Stimulated activated CD8-positive, alpha-beta memory T cell treated with anti-CD3 and anti-CD28 coated beads, Interleukin-2, amount 100 ng/mL, for 1 hour (primary cell): ENCODE data around the gene DLX4.

Experiments
- DNase-seq, 2 donors: peaks; one replicate each; pipeline ENCODE4 v3.0.0-alpha.2; 2020; ENCODE audit warnings: low read depth in 2 of 2

DLX4 gene

GRCh38 chr17:49968405-49969133 lies 421 bp upstream of the DLX4 start:
- peak; percentile 22 to 40 for DNase-seq

- DNase-seq, result no peak
Observed at GRCh38 chr17:49969795-49970389, 902 bp downstream of the DLX4 start.

DNA sequence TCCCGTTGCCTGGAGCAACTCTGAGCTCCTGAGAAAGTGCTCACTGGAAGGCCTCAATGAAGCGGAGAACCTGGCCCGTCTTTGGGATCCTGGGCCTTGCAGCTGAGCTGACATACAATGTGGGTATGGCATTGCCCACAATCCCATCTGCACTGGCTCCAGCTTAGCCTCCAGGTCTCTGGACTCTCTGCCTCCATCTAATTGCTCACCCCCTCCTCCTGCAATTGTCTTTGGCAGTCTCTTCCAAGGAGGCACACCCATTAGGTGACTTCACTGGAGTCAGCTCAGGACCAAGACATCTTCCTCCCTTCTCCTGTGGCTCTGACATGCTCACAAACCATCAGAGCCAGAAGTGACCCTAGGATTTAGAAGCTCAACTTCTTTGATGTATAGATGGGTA lies 1.5 kb downstream of the DLX4 start:
- DNase-seq, result no peak

DNA sequence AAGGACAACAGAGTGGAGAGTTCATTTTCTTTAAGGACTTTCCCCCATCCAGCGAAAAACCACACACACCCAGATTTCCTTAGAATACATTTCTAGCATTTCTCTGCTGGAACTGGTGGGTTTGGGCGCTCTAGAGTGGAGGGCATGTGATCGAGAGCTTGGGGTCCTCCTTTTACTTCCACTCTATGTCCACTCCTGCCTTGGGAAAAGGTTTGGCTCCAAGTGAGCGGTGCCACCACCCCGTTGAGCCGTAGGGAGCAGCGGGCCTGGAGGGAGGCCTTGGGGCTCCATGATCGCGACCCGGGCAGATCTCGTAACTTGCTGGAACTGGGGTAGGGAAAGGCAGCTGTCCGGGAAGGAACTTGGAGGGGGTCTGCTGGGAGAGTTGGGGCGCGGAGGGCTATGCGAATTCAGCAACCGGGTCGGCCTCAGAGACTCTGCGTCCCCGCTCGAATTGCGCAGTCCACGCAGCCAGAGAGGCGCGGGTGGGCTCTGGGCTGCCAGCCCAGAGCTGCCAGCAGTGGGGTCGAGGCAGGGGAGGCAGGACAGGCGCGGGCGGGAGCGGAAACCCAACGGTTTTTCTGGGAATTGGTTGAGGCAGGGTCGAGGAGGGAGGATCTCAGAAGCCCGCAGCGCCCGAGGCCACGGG lies 2.3 kb downstream of the DLX4 start:
- no peak for DNase-seq

GRCh38 chr17:49971848-49972485 lies 3.0 kb downstream of the DLX4 start:
- no peak for DNase-seq

- DNase-seq, result no peak
Observed at GRCh38 chr17:49972486-49973270, 3.7 kb downstream of the DLX4 start.

GRCh38 chr17:49973271-49973615 lies 4.3 kb downstream of the DLX4 start:
- no peak for DNase-seq

- no peak for DNase-seq
Observed at GRCh38 chr17:49975531-49975930, 6.5 kb downstream of the DLX4 start.

DNA sequence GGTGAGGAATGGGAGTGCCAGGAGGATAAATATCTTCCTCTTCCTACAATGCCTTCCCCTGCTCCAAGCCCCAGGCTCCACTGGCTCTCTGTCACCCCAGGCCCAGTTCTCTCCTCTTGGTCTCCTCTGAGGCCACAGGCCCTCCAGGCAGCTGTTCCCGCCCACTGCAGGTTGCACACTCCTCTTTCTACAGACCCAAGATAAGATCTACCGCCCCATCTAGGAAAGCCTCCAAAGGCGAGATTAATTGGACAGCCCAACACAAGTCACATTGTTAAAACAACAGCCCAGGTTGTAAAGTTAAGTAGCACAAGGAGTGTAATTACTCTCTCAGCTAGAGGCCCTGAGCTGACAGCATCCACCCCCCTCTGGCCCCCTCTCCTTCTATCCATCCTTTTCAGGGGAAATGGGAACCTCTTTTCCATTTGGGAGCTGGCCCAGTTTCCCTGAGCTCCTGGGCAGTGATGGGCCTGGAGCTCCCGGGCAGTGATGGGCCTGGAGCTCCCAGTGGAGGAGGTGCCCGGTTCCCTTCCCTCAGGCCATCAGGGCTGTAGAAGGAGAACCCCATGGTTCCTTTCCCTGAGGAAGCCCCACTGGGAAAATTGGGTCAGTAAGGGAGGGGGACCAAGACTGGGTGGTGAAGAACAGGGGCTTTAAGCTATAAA lies 7.3 kb downstream of the DLX4 start:
- DNase-seq, result no peak

- no peak for DNase-seq
Observed at GRCh38 chr17:49976828-49977202, 7.8 kb downstream of the DLX4 start.

GRCh38 chr17:49977463-49978389 lies 8.7 kb downstream of the DLX4 start:
- no peak for DNase-seq

GRCh38 chr17:49978501-49978900 lies 9.5 kb downstream of the DLX4 start:
- no peak for DNase-seq

- DNase-seq, result no peak
Observed at GRCh38 chr17:49979748-49980479, 10.9 kb downstream of the DLX4 start.

DNA sequence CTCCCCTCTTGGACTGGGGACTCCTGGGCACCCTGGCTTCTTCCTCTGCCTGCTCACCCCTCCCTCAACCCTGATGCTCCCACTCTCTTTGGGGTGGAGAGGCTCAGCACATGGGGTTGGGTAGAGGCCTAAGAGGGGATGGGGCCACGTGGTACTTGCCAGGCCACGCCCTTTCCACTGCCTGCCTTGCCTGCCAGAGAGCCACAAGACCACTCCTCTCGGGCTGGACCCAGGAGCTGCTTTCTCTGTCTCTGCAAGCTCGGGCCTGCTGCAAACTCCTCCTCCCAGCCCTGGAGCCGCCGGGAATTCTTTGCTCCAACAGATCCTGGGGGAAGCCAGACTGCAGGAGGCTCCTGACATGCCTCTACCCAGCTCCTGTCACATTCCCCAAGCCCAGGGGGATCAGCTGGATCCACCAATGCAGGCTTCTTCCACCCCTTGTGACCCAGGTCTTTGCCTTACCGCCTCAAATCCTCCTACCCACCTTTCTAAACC lies 11.8 kb downstream of the DLX4 start:
- no peak for DNase-seq

DNA sequence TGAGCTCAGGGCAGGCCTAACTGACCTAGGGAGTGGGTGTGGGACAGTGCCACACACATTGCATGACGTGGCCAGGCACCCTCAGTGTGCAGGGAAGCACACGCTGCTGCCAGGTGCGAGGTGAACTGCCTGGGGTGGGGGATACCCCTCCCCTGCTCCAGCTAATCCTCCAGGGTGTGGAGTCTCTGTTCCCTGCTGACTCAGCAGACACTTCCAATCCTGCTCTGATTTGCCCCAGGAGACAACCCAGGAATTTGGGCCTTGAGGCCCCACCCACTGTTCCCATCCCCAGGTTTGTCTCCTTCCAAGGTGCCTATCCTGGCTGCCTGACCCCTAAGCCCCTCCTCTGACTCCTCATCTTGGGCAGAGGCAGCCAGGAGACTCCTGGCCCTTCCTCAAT lies 15.3 kb downstream of the DLX4 start:
- no peak for DNase-seq

GRCh38 chr17:49984776-49985175 lies 15.8 kb downstream of the DLX4 start:
- DNase-seq, result no peak

DNA sequence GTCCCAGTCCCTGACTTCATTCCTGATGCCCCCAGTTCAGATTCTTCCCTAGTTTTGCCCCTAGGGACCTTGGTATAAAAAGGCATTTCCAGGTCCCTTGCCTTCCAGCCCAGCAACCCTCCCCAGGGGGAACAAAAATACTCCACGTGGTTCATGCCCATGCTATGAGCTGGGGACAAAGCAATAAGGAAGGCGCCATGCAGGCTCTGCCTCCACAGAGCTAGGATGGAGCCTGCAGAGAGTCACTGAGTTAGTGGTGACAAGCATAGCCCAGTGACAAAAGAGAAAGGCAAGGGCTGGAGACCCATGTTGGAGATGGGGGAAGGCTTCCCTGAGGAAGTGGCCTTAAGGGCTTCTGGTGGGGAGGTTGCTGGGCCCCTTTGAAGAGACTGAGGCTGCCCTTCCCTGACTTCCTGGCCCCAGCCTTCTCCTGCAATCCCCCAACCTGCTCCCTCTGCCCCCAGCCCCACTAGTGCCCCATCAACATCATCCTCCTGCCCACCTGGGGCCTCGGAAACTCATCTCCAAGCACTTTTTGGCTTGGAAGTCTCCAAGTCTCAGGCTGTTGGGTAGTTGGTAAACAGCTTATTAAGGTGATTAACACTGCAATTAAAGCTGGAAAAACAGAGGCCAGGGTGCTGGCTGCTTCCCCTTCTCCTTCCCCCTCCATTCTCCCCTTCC lies 16.5 kb downstream of the DLX4 start:
- DNase-seq, result no peak

GRCh38 chr17:49986396-49987289 lies 17.7 kb downstream of the DLX4 start:
- no peak for DNase-seq
